Measurements from ENCODE around the gene PDE6A.

DNA sequence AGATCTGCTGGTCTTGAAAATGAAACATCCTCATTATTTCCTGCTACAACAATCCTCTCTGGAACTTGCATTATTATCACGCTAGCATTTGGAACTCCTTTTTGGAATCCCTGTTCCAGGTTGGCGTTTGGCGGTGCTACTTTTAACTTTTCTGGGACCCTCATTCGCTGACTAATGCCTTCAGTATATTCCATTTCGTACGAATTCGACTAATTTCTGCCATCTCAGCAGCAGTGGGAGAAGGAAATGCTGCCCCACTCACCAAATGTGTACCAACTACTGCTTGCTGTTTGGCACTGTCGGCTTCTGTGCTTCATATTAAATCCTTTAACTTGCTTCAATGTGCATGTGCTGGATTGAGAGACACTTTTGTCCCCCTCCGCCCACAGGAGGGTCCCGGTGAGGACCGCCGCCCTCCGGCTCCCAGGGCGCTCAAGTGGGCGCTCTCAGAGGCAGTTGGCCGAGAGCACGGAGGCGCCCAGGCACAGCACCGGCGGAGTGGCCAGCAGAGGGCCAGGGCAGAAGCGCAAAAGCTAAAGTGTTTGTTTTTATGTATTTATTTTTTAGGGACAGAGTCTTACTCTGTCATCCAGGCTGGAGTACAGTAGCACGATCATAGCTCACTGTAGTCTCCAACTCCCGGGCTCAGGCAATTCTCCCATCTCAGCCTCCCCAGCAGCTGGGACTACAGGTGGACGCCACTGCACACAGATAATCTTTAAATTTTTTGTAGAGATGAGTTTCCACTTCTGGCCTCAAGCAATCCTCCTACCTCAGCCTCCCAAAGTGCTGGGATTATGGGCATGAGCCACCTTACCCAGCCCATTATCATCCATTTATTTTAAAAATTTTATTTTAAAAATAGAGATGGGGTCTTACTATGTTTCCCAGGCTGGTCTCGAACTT is 11.9 kb downstream of the PDE6A start:
- TF ChIP-seq GATA2 (IDR thresholded peaks at IDR 0.05; ENCODE audit: low read depth, low read length): no peak
- TF ChIP-seq GATA3 (IDR thresholded peaks at IDR 0.05; ENCODE audit: low read depth, low read length): no peak
